Articular chondrocyte of knee joint (primary cell): ENCODE data around the gene SLC1A7. TPM values are rescaled to one million over a fixed set of nuclear protein-coding genes. Genes with fewer than 3 reads are reported as not detected.

Experiments used
- small RNA-seq: library from RNA; depleted of rRNA; stranded (forward); fragments of <200 nt; gene quantifications from one replicate; pipeline ENCODE3, GENCODE V24; 2012
- total RNA-seq: library from RNA; depleted of rRNA; stranded (reverse); fragments of >200 nt; gene quantifications from 2 replicates; pipeline ENCODE4 v1.2.3, GENCODE V29; 2012

The SLC1A7 gene
- under 0.01 and 0.11 TPM in 2 replicates for total RNA-seq

GRCh38 chr1:53142226-53142853 is at the start of gene SLC1A7:
Gene SLC1A7 (minus strand): TSS chr1:53142638. CDS start chr1:53142449, 189 bp downstream.

GRCh38 chr1:53061859-53062707 is 80.4 kb downstream of the SLC1A7 start, which contains the start of gene PODN:
Gene PODN (plus strand): TSS chr1:53062213. CDS start chr1:53069856, 7,643 bp downstream.

Small RNA genes lying within 50 kb of the gene (small RNA-seq; reads per million reads assigned to genes)
- gene HIGD1AP11 = not detected

Other genes starting within 250 kb of the SLC1A7 start
- gene ECHDC2, start 220.9 kb downstream of the SLC1A7 start, total RNA-seq = 39.0 and 46.1 TPM in 2 replicates
- 255 and 297 TPM in 2 replicates for gene SCP2, start 215.4 kb downstream of the SLC1A7 start, total RNA-seq
- gene PODN, start 80.4 kb downstream of the SLC1A7 start, total RNA-seq = 24.4 and 61.0 TPM in 2 replicates
- 22.4 and 24.2 TPM in 2 replicates for gene CPT2, start 54.2 kb upstream of the SLC1A7 start, total RNA-seq
- gene CZIB, start 78.0 kb upstream of the SLC1A7 start, total RNA-seq = 55.3 and 69.9 TPM in 2 replicates
- gene MAGOH, start 95.9 kb upstream of the SLC1A7 start, total RNA-seq = 27.2 and 27.4 TPM in 2 replicates
- 13.7 and 15.7 TPM in 2 replicates for gene LRP8, start 185.4 kb upstream of the SLC1A7 start, total RNA-seq